ENCODE measurements around the gene EBF3.

EBF3 gene, protein sequence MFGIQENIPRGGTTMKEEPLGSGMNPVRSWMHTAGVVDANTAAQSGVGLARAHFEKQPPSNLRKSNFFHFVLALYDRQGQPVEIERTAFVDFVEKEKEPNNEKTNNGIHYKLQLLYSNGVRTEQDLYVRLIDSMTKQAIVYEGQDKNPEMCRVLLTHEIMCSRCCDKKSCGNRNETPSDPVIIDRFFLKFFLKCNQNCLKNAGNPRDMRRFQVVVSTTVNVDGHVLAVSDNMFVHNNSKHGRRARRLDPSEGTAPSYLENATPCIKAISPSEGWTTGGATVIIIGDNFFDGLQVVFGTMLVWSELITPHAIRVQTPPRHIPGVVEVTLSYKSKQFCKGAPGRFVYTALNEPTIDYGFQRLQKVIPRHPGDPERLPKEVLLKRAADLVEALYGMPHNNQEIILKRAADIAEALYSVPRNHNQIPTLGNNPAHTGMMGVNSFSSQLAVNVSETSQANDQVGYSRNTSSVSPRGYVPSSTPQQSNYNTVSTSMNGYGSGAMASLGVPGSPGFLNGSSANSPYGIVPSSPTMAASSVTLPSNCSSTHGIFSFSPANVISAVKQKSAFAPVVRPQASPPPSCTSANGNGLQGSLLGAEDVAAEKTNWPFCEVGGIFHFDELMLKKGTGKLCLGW

DNA sequence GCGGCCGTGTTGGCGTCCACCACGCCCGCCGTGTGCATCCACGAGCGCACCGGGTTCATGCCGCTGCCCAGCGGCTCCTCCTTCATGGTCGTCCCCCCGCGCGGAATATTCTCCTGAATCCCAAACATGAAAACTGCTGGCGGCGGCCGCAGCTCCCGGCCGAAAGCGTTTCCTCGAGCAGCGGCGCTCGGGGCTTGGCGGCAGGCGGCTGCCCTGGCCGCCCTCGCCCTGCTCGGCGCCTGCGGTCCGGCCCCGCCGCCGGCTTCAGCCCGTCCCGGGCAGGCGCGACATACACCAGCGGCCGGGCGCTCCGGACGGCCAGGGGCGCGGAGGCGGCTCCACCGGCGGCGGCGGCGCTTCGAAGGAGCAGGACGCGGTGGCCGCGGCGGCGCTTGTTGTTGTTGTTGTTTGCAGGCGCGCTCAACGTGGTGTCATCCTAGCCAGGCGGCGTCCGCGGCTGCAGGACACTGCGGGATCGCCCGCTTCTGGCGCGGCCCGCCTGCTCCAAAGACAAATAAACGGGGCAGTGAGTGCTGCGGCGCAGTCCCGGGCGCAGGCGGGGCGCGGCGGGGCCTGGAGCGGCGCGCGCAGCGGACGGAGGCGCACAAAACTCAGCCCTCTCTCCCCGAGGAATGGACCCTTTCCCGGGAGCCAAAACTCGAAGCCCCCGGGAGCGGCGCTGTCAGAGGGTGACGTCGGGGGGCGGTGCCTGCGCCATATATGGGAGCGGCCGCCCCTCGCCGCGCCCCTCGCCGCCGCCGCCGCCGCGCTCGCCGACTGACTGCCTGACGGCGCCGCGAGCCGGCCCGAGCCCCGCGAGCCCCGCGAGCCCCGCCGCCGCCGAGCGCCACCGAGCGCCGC lies at the start of gene EBF3:
EBF3 (minus strand) TSS at position 634 of the 861 bp plus-strand sequence; CDS start at position 128, 506 bp downstream.
- peak in 1 of 2 experiments; percentile 51 for DNase-seq (ENCODE audit: low read depth in 2 of 2)

DNA sequence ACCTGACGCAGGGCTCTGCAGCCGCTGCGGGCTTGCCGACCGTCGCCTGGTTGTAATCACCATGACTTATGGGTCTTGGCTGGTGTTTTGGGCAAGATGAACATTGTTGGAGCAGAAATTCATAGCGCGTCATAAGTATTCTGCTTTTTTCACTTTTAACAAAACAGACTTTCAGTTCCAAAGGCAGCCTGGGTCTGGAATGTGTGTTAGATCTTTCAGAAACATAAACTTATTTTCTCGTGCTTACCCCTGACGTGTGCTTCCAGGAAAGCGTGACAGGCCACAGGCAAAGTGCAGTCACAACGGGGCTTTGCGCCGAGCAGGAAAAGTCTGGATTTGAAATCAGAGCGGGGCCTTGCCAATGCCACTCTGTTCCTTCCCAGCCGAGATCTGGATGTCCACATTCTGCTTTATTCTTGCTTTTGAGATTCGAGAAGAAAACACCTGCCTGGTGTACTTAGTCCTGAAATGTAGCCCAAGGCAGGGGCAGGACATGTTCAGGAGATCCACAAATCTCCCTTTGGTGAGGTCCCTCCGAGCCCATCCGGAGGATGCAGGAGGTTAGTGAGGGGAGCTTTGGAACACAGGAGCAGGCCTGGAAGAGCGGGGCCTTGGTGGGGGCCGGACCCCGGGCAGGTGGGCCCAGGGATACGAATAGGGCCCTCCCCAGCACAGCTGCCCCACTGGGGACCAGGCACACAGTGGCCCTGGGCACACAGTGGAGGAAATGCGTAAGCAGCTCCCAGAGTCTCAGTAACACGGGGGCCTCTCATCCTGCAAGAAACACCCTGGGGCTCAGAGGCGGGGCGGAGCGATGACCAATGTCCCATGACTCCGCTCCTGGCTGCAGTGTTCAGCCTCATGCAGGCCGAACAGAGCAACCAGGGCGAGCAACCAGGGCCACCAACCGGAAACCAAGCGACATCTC lies 49.5 kb upstream of the EBF3 start:
- no peak for DNase-seq (ENCODE audit: low read depth in 2 of 2)

DNA sequence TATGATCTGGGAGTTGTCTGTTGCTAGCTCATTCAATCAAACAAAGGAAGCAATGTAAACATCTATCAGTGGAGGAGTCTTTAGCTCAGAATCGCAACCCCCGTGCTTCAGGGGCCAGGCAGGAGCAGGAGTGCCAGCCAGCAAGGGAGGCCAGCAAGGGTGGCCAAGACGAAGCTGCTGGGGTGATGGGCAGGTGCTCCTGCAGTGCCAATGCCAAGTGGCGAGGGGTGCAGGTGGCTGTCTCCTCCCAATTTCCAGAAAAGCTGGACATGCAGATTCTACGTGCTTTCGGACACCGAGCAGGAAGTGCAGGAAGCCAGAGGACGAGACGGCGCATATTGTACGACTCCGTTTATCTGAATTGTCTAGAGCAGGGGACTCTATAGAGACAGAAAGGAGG lies 48.1 kb upstream of the EBF3 start:
- no peak for DNase-seq (ENCODE audit: low read depth in 2 of 2)

DNA sequence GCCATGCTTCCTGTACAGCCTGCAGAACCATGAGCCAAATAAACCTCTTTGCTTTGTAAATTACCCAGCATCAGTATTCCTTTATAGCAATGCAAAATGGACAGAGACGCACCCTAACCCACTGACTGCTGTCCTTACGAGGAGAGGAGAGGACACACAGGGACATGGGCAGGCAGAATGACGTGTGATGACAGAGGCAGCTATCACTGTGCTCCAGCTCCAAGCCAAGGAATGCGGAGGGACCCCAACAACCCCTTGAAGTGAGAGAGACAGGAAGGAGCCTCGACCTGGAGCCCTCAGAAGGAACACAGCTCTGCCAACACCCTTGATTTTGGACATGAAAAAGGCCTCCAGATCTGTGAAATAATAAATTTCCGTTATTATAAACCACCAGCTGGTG lies 46.6 kb upstream of the EBF3 start:
- DNase-seq (ENCODE audit: low read depth in 2 of 2): no peak

DNA sequence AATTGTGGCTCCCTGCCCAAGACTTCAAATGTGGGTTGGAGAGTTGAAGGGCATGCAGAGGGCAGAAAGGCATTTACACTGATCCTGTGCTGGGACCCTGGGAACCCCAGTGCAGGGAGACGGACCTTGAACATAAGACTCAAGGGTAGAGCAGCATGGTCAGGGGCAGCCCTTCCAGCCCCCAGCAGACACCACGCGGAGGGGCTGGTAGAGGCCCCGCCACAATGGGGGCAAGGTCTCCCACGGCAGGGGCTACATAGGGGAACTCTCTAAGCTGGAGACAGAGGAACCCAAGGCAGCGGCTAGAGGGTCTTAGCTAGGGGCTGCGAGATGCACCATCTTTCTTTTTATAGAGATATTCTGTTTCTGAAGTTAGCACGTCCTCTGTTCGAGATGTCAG lies 45.2 kb upstream of the EBF3 start:
- no peak for DNase-seq (ENCODE audit: low read depth in 2 of 2)

DNA sequence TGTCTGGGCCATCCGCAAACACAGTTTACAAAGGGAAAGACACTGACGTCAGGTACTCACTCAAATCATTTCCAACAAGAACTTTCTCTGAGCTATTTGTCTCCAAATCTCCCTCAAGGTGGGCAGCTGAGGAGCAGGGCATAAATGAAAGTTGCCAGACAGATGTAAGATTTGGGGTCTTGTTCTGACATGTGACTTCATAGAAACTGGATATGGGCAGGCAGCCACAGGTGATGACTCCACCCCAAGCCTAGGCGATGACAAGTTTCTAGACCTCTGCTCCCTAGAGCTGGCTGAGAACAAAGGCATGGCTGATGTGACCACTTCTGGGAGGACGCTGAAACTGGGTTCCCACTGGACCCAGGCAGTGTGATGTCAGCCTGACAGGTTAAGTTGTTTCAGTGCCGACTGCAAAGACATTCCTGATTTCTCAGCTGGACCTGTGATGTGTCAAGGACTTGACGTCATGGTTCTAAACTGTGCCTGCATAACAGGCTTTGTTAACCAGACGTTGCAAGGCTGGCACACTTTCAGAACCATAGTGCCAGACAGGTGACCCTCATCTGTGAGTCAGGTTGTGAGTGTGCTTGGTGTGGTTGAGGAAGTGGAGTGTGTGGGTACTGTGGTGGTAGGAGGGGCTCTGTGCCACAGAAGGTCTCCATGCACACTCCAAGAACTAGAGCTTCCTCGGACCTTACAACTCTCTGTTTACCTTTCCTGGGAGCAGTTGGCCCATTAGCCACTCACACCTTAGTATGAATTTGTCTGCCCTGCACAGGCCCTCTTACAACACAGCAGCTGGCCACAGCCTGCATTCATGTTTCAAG lies 39.9 kb upstream of the EBF3 start:
- DNase-seq (ENCODE audit: low read depth in 2 of 2): no peak

DNA sequence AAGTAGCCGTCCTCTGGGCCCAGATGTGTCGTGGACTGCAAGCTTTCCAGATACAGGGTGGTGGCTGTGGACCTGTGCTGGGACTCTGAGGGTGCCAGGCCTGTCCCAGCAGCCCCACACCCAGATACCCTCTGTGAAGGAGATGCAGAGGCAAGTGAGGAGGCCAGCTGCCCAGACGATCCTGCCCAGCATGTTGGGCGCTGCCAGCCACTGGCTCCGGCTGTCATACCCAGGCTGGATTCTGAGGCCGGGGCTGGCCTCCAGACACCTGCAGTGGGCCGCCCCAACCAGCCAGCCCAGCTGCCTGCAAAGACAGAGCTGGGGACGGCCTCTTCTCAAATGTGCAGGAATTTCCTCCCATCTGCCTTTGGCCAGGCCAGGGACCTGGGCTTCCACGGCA lies 39.1 kb upstream of the EBF3 start:
- no peak for DNase-seq (ENCODE audit: low read depth in 2 of 2)

DNA sequence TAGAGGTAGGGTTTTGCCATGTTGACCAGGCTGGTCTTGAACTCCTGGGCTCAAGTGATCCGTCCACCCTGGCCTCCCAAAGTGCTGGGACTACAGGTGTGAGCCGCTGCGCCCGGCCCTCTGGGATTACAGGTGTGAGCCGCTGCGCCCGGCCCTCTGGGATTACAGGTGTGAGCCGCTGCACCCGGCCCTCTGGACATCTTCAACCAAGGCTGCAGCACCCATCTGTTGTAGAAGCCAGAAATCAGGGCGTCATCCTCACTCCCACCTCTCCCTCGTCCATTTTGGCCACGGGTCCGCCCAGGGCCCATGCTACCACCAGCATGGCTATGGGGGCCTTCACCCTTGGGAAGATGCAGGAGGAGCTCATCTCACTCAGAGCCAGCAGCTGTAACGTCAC lies 38.5 kb upstream of the EBF3 start:
- no peak for DNase-seq (ENCODE audit: low read depth in 2 of 2)

DNA sequence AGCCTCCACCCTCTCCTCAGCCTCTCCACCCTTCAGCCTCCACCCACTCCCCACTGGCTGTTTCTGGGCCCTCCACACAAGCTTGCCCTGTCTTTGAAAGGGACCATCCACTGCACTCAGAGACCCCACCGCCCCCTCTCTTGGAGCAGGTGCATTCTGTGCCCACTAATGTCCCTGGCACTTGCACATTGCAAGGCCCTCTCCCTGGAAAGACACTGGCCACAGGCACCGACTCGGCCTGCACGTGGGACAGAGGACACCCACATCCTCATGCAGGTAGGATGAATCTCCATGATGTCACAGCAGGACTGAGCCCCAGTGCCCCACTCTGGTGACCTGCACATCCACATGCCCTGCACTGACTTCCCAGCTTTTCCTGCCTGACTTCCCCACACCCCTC lies 36.8 kb upstream of the EBF3 start:
- no peak for DNase-seq (ENCODE audit: low read depth in 2 of 2)

DNA sequence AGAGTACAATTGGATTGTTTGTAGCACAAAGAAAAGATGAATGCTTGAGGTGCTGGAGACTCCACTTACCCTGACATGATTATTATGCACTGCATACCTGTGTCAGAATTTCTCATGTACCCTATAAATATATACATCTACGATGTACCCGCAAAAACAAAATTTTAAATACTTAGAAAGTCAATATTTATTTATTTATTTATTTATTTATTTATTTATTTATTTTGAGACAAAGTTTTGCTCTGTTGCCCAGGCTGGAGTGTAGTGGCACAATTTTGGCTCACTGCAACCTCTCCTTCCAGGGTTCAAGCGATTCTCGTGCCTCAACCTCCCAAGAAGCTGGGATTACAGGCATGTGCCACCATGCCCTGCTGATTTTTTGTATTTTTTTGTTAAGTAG lies 35.1 kb upstream of the EBF3 start:
- DNase-seq (ENCODE audit: low read depth in 2 of 2): no peak

DNA sequence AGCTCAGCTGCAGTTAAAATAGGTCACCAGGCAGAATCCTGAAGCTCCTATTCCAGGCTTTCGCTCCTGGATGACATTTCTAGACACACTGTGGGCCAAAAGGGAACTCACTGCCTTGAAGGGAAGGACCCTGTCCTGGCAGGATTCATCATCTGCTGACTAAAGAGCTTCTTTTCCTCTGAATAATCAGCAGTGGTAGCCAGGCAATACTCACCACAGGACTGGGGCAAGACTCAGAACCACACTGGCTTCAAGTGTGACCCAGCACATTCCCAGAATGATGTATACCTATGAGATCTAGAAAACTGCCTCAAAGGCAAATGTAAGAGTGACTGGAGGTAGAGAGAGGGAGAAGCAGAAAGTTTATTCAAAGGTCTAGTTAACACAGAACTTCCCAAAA lies 29.5 kb upstream of the EBF3 start:
- peak in 1 of 2 experiments; percentile 12 for DNase-seq (ENCODE audit: low read depth in 2 of 2)

DNA sequence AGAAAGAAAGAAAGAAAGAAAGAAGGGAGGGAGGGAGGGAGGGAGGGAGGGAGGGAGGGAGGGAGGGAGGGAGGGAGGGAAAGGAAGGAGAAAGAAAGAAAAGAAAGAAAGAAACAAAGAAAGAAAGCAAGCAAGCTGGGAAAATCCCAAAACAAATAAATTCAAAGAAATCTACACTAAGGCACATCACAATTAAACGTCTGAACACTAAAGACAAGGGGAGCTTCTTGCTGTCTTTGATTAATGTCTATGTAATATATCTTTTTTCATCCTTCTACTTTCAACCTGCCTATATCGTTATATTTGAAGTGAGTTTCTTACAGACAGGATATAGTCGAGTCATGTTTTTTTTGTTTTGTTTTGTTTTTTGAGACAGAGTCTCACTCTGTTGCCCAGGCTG lies 28.3 kb upstream of the EBF3 start:
- DNase-seq (ENCODE audit: low read depth in 2 of 2): no peak

DNA sequence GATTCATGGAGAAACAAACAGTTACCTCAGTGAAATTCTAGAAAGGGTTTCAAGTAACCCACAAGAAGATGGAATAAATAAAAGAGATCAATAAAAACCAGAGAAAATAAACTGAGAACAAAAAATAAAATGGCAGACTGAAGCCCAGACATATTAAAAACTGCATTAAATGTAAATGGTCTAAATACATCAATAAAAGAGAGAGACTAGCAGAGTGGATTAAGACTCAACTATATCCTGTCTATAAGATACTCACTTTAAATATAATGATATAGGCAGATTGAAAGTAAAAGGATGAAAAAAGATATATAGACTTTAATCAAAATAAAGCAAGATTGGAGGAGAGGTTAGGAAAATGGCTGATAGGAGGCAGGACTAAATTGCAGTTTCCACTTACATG lies 18.8 kb upstream of the EBF3 start:
- no peak for DNase-seq (ENCODE audit: low read depth in 2 of 2)

DNA sequence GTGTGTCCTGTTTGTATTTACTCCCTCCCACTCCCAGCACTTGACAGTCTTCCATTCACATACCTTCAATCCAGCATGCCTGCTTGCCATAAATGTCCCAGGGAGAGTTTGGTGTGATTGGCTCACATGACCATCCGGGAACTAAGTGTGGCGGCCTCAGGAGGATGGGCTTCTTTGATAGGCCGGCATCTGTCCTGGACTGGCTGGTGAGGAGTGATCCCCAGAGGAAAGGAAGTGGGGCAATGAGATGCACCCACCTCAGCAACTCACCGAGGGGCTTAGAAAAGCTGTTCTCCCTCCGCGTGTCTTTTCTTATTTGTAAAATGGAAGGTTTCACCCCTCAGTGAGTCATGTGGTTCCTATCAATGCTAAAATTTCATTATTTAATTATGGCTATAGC lies 14.9 kb upstream of the EBF3 start:
- DNase-seq (ENCODE audit: low read depth in 2 of 2): no peak

DNA sequence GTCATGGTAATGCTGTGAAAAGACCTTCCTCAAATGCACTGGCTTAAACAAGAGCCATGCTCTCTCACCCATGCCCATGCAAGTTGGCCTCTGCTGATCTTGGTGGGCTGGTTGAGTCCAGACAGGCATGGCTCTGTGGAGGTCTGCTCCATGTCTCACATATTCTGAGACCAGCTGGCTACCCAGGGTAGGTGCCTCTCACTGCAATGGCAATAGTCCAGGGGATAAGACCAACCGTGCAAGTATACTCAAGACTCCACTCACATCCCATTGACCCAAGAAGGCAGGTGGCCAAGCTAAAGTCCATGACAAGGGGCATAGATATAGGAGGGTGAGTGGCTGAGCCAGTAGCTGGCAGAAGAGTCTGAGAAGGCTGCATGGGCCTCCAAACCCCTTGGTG lies 14.2 kb upstream of the EBF3 start:
- no peak for DNase-seq (ENCODE audit: low read depth in 2 of 2)

DNA sequence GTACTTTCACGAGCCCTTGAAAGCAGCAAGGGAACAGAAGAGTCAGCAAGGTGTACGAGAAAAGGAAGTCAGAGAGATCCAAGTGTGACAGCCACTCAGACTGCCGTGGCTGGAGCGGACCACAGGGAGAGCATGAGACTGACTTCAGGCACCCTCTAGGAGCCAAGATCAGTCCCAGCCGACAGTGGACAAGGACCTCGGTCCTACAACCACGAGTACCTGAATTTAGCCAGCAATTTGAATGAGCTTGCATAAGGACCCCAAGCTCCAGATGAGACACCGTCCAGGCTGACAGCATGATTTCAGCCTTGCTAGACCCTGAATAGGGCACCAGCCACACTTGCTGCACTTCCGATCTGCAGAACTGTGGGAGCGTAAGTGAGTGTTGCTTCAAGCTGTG lies 13.7 kb upstream of the EBF3 start:
- DNase-seq (ENCODE audit: low read depth in 2 of 2): no peak

DNA sequence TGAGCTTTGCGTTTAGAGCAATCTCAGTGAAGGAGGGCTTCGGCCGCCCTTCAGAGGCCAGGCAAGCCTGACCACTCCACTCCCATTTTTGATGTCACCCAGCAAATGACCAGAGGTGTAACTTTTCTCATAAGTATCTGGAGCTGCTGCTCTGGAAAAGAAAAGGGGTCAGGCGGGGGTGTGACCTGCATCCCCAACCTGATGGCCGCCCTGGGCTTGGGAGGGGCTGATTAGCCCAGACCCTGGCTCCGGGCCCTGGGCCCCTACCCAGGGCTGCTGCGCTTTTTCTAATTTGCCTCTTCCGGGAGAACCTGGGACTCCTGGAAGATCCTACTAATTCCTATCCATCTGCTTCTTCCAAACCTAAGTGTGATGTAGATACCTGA lies 9.6 kb upstream of the EBF3 start:
- no peak for DNase-seq (ENCODE audit: low read depth in 2 of 2)

DNA sequence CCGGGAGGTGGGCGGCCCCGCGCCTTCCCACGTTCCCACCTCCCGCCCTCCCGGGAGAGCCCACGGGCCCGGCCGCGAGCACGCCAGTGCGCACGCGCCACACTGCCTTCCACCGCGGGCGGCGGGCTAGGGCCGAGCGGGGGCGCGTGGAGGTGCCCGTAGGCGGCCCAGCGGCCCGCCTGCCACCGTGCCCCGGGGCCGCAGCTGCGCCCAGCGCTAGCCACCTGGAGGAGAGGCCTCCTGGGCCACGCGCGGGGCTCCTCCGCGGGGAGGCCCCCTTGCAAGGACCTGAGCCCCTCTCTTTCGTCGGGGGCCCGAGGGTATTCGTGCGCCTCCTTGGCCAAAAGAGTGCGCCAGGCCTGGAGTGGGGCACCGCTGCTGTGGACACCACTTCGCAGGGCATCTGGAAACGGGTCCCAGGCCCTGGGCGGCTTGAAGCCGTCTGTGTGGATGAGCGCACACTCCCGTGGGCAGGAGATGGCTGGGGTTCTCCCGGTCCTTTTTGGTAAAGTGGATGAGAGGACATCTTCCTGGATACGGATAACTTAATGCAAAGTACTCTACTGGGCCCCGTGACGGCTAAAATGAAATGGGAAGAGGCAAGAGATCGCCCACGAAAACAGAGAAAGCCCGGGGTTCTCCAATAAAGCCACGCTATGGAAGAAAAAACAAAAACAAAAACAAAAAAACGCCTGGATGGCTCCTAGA lies 9.0 kb upstream of the EBF3 start:
- no peak for DNase-seq (ENCODE audit: low read depth in 2 of 2)

DNA sequence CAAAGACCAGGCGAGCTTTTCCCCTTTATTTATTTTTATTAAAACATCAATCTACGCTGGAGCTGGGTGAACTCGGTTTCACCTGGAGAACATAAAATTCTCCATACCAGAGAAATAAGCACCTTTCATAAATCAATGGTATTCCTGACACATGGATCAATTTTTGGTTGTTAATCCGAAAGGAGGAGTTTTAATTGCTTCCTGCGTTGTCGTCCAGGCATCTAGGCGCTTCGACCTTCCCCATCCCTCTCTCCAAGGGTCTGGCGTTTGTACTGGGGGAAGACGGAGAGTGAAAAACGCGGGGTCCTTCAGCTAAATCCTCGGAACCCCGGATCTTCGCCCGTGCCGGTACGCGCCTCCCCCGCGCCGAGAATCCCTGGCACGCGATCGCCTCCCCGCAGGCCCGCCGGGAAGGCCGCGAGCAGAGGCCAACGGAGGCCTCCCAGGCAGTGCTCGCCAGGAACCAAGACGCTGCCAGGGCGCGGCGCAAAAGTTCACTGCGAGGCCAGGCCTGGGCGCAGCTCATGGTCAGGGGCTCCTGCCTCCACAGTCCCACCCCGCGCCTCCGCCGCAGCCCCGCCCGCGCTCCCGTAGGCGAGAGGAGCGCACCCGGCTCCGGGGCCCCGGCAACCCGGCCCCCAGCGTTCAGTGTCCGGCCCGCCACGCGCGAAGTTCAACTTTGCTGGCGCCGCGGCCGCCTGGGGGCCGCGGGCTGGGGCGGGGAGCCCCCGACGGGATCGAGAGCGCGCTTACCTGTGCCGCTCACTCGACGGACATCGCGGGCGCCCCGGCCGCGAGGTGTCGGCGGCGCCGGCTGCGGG lies 8.3 kb upstream of the EBF3 start:
- DNase-seq (ENCODE audit: low read depth in 2 of 2): no peak

All from fibroblast of skin of left biceps (primary cell).